ENCODE data around the gene ZXDC. TPM values are rescaled to one million over a fixed set of nuclear protein-coding genes. Genes with fewer than 3 reads are reported as not detected.

ZXDC gene
- polyA plus RNA-seq, 3 donors, result 31.3 to 46.5 (median 45.9) TPM

DNA sequence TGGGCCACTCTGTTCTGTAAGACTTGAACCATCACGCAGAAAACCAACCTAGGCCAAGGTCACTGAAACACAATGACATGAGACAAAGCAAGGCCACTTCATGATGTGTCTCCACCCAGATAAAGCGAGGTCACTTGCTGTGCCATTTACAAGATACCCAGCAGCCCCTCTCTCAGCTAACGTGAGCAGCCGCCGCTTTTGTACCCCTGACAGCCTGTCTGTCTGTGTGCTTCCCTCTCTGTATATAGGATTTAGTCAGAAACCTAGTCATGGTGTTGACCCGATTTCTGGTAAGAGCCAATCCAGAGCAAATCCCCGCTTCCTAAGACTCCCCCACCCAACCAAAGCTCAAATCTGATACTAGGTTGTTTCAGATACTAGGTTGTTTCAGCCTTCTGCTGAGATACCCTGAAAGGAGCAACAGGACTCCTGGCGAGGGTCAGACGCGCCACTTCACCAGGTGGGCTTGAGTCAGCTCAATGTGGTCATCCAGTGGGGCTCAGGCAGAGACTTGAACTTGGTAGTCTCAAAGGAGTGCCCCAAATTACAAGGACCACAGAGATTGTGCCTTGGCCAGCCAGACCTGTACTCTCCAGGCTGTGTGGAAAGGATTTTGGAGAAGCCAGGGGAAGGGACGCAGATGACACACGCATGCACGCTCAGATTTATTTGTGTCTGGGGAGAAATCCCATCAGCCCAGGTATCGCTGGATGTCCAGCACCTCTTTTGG is 3.1 kb upstream of the ZXDC start:
- DNase-seq, result no peak

DNA sequence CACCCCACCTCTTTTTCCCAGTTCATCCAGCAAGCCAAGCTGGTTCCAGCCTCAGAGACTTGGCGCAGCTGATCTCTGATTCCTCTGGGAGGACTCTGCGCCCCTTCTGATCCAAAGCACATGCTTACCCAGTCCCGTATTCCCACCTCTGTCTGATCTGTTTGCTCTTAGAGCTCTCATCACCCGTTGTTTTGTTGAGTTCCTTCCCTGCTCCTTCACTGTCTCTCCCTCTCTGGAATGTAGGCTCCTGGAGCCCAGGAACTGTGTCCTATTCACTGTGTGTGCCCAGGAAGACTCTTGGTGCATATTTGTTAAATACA is 1.3 kb upstream of the ZXDC start:
- no peak for DNase-seq

DNA sequence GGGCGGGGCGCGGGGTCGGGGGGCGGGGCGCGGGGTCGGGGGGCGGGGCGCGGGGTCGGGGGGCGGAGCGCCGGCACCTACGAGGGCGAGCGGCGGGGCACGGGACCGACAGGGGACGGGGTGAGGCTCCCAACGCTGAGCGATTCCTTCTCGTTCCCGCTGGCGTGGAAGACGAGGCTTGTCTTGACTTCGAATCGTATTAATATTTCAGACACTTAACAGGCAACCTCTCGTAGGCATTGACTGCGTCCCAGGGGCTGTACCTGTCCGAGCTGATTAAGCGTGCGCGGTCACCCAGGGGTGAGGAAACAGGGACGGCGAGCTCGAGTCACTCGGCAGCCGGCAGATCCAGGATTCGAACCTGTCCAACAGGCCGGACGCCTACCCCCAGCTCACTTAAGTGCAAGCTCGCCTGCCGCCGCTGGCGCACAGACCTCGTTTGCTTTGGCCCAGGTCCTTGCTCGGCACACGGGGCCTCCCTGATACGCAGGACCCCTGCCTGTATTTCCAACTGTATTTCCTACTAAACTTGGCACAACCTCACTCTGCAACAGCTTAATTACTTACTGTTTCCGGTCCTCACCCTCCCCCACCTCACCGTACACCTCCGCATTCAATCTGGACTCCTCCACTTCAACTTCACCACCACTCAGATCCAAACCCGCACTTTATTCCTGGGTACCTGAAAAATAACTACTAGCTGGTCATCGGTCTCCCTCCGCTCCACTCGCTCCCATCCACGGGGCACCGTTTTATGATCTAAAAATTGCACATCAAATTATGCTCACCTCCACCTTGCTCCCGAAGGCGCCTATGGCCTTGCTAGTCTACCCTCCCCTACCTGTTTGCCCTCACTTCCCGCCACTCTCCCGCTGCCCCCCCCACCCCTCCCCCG is 722 bp upstream of the ZXDC start:
- peak; percentile 51 for DNase-seq

DNA sequence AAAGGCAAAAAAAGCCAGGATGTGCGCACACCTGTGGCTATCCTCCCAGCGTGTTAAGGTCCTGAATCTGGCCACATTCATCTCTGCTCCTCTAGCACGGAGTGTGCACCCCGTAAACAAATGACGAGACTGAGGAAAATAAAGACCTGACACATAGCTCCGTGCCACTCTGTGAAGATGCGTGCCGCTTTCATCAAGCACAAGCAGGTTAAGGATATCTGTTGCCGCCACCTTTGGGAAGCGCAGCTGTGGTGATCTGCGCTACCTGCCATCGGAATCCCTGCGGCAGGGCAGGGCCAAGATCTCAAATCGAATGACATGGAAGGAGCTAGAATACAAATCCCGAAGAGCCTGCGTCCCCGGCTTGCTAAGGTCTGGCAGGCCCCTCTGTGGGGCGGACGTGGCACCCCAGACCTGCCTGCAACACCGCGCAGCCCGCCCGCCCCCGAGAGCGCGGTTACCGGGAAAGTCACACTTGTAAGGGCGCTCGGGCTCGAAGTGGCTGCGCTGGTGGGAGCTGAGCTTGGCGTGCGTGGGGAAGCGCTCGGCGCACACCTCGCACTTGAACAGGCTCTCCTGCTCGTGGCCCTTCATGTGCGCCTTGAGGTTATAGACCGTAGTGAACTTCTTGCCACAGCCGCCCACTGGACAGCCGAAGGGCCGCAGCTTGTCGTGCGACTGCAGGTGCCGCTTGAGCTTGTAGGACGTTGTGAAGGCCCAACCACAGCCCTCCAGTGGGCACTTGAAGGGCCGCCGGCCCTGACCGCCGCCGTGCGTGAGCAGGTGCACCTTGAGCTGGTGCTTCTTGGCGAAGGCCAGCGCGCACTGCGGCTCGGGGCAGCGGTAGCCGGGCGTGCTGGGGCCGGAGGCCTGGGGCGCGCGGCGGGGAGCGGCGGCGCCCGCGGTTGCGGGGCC is 936 bp downstream of the ZXDC start:
- no peak for DNase-seq

DNA sequence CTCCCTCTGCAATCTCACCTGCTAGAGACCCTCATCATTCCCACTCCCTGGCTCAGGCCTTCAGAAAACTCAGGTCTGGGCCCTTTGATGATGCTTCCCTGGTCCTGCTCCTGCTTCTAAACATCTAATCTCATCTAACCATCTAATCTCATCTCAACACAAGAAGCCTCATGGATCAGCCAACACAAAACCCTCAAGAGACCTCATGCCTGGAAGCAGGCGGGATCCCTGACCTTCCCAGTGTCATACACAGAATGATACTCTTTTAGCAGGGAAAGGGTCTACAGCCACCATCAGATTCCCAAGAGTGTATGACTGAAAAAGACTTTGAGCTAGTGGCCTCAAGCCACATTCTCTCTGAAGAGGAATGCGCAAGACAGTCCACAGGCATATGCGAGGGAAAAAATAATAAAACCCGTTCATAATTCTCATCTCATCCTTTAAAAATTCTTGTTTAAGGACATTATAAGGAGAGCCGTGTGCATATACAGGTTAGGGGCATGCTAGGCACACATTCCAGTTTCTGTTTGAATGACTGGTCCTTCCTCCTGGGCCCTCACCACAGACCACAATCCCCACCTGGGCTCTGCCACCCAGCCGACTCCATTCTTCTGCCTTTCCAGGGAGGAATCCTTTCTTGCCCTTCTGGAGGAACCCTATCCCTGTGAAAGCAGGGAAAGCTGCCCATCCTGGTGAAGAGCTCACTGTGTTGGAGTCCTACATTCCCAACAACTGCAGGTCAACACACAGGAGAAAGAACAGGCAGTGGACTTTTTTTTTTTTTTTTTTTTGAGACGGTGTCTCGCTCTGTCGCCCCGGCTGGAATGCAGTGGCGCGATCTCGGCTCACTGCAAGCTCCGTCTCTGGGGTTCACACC is 2.2 kb downstream of the ZXDC start:
- no peak for DNase-seq

DNA sequence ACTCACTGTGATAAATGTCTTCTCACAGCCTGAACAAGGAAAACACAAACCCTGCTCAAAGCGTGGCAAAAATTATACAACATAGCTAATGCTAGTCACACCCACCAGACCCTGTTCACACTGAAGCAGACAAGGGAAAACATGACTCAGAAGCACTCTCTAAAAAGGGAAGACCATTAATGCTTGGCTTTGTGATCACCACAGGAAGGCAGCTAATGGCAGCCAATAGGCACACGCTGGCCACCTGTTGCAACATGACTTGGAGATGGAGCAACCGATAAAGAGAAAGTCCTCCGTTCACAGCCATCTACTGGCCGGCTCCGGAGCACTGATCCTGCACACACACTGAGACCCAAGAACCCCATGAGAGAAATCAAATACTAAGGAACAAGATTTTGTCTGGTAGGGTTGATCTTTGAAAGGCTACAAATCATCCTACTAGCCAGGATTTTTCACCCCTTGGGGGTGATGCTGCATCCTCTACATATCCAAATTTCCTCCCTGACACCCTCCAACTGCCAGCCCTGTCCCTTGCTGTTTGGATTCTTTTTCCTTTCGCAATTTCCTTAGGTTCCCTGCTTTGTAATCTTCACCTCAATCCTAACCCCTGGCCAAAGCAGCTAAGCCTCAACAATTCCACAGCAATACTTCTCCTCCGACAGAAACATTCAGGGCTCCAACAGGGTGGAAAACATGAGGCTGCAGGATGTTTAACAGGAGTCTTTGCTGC is 3.2 kb downstream of the ZXDC start:
- DNase-seq, result no peak

DNA sequence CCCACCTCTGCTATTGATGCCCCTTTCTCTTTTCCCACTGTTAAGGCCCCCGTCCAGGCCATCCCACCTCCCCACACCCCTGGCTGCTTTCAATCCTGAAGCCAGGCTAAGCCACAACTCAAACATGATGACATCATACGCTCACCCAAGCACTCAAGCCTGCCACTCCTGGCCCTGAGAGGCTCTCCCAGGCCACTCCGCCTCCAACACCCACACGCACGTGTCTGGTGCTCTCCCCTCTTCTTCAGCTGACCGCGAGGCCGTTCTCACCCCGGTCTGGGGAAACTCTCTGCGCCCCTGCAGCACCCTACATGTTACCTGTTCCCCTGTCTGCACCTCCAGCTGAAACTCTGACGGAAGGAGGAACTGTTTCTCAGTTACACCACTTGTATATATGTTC is 6.2 kb downstream of the ZXDC start:
- DNase-seq, result no peak

DNA sequence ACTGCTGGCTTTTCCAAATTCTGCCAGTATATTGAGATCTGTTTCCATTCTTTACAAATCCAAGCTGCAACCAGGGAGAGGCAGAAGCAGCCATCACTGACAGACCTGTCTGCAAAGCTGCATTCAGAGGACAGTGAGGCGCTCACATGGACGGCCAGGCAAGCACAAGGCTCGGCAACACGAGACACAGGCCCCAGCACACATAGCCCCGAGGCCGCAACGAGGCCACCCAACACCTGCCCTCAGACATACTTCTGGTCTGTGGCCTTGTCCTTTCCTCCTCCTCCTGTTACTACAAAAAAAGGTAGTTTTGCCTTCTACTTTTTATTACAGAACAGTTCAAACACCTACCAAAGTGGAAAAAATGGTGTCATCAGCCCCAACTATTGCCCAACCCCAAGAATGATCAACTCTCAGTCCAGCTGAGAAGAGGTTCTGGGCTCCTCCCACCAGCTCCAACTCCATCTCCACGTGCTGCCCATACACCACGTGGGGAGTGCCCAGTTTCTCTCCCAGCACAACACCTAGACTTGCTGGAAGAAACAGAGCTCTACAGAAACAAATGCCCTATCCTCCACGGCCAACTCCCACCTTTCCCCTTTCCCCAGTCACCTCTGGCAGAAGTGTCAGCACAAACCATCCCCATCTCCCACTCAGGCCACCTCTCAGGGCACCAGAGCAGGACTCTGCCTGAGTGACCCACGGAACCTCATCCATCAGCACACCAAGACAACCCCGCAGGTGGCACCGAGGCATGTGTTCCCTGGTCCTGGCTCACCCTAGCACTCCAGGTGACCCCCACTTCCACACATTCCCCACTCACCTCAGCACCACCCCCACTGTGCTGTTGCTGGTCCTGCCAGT is 7.4 kb downstream of the ZXDC start:
- no peak for DNase-seq

DNA sequence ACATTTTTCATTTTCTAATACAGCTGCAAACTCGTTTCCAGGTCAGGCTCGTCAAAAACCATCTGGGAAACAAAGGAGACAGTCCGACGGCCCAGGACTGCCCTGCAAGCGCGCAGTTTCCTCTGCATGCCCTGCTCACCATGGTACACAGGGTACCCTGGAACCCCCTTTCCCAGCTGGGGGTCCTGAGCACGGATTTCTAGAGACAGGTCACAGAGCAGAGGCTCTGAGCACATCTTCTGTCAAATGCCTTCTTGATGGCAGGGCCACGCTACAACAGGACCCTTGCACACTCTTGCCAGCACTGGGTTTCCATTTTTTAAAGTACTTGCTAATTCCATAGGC is 8.1 kb downstream of the ZXDC start:
- no peak for DNase-seq

DNA sequence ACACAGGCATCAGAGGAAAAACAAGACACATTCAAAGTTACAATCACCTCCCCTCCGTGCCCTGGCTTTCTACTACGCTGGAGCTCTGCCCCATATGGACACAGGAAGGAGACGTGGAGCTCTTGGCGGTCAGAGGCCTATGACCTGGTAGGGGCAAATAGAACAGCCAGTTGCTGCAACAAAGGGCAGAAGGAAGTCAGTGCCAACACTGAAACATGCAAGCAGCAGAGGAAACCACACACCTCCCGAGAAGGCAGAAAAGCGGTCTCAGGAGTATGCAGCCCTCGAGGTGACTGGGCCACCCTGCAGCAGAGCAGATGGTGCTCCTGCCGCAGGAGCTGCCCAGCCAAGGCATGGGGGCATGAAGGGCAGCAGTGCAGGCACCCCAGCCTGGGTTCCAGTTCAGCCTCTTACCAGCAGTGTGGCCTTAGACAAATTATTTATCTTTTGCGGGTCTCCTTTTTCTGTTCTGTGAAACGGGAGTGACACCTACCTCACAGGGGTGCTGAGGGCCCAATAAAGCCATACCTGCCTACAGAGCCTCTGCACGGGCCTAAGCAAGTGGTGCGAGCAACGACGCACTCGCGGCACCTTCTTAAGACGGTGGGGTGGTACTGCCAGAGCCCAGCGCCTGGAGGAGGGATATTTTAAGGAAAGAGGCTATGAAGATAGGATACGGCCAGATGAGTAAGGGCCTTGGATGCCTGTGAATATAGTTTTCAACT is 8.6 kb downstream of the ZXDC start:
- DNase-seq, result no peak

DNA sequence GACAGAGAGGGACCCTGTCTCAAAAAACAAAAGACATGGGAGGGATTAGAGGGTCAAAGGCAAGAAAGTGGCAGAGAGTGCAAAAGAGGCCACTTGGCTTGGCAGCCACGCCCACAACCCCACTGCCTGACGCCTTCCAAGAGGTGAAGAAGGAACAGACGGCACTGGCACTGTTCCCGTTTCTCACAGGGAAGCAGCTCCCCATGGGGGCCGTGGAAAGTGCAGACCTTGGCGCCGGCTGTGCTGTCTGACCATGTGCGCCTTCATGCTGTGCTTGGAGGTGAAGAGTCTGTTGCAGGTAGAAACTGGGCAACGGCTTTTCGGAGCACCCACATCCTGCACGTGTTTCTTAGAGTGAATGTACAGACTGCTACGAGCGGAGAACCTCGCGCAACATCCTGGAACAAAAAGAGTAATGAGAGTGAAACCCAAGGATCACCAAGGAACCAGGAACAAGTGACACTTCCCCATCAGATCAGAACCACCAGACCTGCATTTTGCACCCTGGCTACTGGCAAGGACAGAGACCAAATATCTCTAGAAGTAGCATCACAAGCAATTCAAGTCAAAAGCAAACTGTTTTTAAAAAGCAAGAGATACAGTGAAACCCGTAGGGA is 9.7 kb downstream of the ZXDC start:
- no peak for DNase-seq

DNA sequence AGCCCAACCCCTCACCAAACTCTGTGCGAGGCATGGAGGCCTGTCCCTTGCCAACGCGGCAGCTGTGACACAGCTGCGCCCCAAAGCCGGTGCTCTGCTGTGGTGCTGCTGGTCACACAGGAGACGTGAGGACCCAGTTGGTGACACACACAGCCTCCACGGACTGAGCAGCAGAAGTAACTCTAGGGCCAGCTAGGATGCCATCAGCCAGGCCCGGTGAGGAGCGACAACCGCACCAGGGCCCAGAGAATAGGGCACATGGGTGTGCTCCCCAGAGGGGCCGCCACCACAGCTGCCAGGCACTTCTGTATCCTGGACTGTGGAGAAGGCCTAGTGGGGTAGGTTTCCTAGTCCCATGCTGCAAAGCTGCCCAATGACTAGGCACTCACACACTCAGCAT is 10.7 kb downstream of the ZXDC start:
- no peak for DNase-seq

DNA sequence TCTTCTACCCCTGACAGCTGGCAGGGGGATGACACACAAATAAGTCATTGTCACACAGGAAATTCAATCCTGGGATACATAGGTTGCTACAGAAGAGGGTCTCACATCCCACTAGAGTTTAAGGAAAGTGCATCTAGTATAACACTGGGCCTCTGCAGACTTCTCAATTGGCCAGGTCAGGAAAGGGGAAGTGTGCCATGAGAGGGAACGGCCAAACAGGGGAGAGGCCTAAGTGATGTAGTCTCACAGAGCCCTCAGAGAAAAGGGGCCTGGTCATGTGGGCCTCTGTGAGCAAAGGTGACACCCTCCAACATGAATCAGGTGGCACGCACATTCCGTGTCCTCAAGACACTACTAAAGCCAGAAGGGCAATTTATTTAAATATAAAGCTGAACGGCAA is 11.2 kb downstream of the ZXDC start:
- DNase-seq, result no peak

DNA sequence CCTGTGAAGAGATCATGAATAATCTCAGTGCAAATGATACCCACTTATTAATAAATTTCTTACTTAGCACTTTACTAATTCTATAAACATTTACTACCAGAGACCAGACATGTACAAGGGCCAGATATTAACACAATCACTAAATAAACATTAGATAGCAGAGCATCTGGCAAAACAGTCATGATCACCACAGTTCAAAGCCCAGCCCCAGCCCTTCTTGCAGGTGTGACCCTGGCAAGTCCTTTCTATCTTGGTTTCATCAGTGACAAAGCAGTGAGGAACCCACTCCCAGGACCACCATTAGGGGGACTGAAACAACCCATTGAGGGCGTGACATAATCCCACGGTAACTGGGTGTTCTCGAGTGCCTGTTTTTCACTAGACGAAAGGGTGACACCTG is 11.6 kb downstream of the ZXDC start:
- no peak for DNase-seq

DNA sequence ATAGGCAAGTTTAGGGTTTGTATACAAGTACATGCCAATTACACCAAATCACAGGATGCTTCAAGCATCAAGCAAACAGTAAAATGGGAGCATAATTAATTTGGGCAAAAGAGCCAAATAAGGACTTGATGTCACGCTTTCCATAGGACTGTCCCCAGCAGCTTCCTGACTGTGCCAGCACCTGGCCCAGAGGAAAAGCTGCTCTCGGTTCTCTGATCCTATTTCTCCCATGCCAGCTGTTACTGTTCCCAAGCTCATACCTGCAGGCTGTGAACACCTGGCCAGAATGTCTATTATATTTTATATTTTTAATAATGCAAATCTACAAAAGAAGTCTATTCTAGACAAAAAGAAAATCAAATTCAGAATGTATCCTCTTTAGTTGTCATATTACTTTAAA is 12.2 kb downstream of the ZXDC start:
- DNase-seq, result no peak

DNA sequence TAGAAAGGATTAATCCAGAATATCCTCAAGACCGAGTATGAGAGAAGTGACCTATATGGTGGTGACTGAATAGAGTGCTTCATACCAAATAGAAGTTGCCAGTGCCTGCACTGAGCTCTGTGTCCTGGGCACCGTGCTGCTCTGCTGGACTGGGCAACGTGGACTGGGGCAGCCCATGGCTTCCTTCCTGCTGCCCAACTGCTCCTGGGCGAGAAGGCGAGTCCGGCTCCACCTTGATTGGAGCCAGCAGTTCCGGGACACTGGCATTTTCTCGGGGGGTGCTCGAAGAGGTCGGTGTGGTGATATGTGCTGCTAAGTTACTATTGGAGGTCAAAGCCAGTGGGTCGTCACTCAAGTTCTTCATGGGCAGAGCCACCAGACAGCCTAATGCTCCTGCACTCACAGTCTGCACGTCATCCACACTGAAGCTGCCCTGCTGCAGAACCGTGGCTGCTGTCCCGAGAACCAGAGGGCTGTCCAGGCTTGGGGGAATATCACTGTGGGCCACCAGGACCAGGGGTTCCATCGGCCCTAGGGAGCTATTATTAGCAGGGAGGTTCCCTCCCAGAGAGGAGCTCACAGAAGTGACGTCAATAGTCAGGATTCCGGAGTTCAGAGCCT is 14.1 kb downstream of the ZXDC start:
- no peak for DNase-seq

DNA sequence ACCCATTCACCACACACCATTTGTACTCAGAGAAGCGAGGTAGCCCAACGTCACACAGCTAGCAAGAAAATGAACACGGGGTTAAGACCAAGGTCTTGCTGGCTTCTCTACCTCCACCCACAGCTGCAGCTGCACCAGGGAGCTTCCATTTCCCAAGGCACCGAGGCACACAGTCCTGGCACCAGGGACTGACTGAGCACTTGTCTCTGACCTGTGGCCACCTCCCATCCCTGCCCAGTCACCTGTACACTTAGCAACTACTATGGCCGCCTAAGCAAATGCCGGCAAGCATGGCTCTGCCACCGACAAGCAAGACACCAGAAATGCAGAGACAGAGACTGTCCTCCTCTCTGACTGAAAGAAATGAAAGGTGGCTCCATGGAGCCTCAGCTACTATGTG is 15.3 kb downstream of the ZXDC start:
- no peak for DNase-seq

DNA sequence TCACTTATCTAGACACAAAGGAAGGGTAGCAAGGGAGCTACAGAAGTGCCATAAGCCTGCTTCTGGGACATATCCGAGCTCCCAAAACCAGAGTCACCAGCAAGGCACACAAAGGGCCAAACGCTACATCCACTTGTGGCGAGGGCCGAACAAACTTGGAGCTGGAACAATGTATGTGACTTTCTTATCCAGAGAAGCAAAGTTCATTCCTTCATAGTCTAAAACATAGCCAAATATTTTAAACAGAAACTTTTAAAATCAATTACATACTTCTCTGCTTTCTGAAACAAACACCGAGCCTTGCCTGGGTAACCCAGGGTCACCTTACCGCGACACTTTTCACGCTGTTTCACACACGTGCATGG is 15.9 kb downstream of the ZXDC start:
- no peak for DNase-seq

Data from renal pelvis (tissue), 4 donors.